Sciatic nerve (tissue), 2 donors: ENCODE results near the gene ITPKC. TPM values are rescaled to one million over a fixed set of nuclear protein-coding genes. Genes with fewer than 3 reads are reported as not detected.

Source experiments
- ATAC-seq: fragments of 200-7000 bp; cut with Tn5 transposase; one replicate; pipeline ENCODE4 v1.9.1; 2020; ENCODE audit warnings: mild to moderate bottlenecking, moderate library complexity
- DNase-seq: peaks from one replicate; pipeline ENCODE4 v3.0.0-alpha.2; 2020; ENCODE audit warnings: low spot score
- intact Hi-C: fragments of 100-400 bp; cut with DNase I; formaldehyde crosslinking; loops from one replicate; pipeline ENCODE4 v1.14.2; 2022
- total RNA-seq: library from RNA; stranded (reverse); fragmentation: NEBNext Ultra II Directional; extraction: Animal tissue kit (Norgen Biotek cat#: 25700); gene quantifications from one replicate; pipeline ENCODE4 v1.2.1, GENCODE V29; 2021
- donor health status: DM: no; HTN: no; CAD: no.
- donor health status: DM: no; HTN: no; CAD: no.

The ITPKC gene
- total RNA-seq, 1 donor from 2014 or later = 26.2 TPM

DNA sequence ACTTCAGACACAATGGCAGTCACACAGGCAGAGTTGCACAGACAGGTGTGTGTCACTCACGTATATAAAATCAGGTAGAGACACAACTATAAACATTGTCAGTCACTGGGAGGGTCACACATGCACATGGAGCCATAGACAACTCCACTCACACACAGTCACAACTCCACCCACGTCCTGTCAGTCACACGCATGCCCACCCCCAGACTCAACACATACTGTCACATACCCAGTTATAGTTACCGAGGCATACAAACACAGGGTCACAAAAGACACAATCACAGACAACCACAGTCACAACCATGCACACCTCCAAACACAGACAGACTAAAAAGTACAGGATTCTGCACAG lies 27.9 kb upstream of the ITPKC start:
- DNase-seq (no peak), ATAC-seq (no peak)
- intact Hi-C loops = loop anchor here (2.0 kb wide), 1 partner anchor 24 kb away; no protein-coding TSS in a partner anchor

DNA sequence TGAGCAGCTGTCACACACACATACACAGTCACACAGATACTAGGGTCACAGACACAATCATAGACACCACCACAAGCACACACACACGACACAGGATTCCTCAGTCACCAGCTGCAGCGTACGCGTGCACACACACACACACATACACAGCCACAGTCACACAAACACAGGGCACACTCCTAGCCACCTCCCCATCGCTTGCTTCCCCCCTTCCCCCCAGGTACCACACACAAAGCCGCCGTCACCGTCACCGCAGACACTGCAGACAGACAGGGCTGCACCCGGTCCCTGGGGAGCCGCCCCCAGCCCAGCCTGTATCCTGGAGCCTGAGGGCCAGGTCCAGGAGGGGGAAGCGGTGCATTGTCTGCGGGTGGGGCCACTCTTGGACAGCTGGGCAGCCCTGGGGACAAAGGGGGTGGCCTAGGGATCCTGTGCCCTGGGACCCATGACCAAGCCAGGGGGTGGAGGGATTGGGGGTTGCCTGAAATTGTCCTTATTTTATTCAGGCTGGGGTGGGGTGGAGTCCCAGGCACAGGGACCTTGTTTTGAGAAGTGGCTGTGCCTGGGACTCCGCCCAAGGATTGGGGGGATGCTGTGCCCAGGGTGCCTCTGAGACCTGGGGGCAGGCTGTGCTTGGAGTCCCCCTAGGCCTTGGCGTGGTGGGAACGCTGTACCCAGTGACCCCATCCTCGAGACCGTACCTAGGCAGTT lies 27.4 kb upstream of the ITPKC start:
- peak; percentile 70 for DNase-seq
- no peak for ATAC-seq
- intact Hi-C loops = loop anchor here (2.0 kb wide), 1 partner anchor 23 kb away; no protein-coding TSS in a partner anchor

- intact Hi-C loops = no loop called here
- no peak for DNase-seq
Observed at GRCh38 chr19:40690050-40690692, 26.7 kb upstream of the ITPKC start, which contains the start of gene NUMBL. TSS of gene NUMBL (minus strand) at chr19:40690651. CDS start at chr19:40690483, 168 bp downstream.

DNA sequence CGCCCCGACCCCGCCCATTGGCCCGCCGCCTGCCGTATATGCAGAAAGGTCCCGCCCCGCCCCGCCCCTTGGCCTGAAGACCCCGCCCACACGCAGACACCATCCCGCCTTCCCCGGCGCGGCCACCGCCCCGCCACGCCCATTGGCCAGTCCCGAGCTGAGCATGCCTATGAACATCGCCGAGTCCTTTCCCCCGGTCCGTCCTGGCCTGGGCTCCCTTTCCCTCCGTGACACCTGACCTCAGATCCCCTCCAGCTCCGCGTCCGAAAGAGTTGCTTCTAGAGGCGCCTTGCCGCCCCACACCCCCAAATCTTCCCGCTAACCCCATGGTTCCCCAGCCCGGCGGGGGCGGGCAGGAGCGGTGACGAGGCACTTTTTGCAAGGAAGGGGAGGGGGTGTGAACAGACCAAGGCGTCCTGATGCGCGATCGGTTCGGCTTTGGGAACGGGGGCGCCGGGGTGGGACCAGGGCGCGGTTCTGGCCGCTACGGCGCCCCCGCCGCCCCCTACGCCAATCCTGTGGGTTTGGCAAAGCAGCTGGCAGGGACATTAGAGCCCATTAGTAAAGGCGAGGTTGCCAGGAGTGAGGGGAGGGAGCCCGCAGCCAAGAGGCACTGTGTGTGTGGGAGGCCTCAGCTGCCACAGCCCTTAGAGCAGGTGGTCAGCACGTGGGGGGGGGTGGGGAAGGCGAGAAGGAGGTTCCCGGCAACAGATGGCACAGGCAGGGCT lies 26.1 kb upstream of the ITPKC start:
- DNase-seq = peak; percentile 99
- intact Hi-C loops = no loop called here
- ATAC-seq = peak; percentile 82

More at GRCh38 chr19:40690050-40690692, 26.7 kb upstream of the ITPKC start, which contains the start of gene NUMBL:
- no peak for ATAC-seq

- DNase-seq (peak; percentile 79), ATAC-seq (no peak)
- intact Hi-C loops = no loop called here
Observed at GRCh38 chr19:40691421-40692211, 25.3 kb upstream of the ITPKC start.

GRCh38 chr19:40692212-40692551 lies 24.7 kb upstream of the ITPKC start:
- DNase-seq = no peak
- no peak for ATAC-seq
- intact Hi-C loops = no loop called here

- DNase-seq (no peak), ATAC-seq (no peak)
- intact Hi-C loops = no loop called here
Observed at GRCh38 chr19:40693150-40693788, 23.6 kb upstream of the ITPKC start.

DNA sequence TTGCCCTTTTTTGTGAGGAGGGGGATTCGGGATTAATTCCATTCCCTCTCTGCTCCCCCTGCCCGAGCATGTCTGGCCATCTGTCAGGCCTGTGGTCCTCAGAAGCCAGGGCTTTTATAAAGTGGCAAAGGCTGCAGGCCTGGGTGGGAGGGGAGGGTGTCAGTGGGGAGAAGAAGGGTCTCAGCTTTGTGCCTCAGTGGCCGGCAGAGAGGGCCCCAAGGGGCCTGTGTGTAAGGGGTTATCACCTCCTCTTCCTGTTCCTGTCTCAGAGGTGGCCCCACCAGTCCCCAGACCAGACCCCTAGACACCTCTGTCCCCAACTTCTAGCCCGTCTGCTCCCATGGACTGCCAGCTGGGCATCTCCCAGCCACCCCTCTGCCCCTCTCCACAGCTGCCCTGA lies 23.0 kb upstream of the ITPKC start:
- no peak for ATAC-seq
- no peak for DNase-seq
- intact Hi-C loops = no loop called here

- no peak for ATAC-seq
- no peak for DNase-seq
- intact Hi-C loops = no loop called here
Observed at GRCh38 chr19:40695881-40696280, 21.0 kb upstream of the ITPKC start.

GRCh38 chr19:40697007-40697406 lies 19.9 kb upstream of the ITPKC start:
- DNase-seq (no peak), ATAC-seq (no peak)
- intact Hi-C loops = no loop called here

- intact Hi-C loops = no loop called here
- ATAC-seq = no peak
- no peak for DNase-seq
Observed at GRCh38 chr19:40700083-40700482, 16.8 kb upstream of the ITPKC start.

- intact Hi-C loops = no loop called here
- no peak for ATAC-seq
- no peak for DNase-seq
Observed at GRCh38 chr19:40701758-40702157, 15.2 kb upstream of the ITPKC start.

DNA sequence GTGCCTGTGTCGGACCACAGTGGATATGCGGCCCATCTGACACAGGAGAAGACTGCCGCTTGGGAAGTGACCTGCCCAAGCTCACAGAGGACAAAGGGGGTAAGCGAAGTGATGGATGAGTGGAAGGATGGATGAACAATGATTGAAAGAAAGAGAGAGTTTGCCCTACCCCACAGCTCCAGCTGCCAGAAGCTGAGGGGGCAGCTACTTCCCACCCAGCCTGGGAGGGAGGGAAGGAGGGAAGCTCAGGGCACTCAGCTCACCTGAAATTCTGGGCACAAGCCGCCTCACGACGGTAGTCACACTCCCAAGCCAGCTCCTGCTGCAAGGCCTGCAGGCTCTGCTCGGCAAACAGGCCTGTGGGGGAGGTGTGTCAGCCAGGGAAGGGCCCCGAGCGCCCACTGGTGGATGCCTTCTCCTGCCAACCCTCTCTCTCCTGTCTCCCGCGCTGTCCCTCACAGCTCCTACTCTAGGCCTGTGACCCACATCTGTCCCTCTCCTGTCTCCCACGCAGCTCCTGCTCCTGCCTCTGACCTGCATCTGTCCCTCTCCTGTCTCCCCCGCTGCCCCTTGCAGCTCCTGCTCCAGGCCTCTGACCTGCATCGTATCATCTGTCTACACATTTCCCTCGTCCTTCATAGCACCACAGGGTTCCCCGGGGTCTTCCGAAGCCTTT lies 14.4 kb upstream of the ITPKC start:
- ATAC-seq = no peak

DNA sequence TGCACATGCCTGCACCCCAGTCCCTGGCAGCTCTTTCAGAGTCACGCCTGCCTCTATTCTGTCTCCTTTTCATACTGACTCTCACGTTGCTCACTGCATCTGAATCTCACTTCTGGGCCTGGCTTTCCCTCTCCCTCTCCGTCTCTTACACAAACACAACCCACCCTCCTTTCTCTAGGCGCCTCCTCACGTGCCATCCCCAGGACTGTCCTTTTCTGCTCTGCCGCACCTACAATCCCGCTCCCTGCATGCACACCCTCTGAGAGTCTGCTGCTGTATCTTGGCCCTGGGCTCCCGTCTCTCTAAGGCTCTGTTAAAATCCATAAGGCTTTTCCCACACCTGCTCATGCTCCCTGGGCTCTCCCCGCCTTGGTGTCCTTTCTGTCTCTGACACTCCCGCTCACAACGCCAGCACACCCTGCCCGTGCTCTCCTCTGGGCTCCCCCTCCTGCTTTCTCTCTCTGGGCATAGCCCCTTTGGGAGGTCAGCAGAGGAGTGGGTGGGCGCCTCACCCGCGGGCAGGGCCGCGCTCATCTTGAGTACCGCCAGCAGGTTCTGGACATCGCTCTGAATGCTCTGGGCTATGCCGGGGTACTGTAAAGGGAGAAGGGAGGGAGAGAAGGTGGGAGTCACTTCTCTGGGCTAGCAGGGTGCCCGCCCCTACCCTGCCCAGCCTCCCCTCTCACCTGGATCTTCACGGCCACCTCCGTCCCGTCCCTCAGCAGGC lies 13.7 kb upstream of the ITPKC start:
- ATAC-seq (no peak), DNase-seq (no peak)
- intact Hi-C loops = no loop called here

More for the DNA sequence above, 14.4 kb upstream of the ITPKC start:
- no peak for DNase-seq
- intact Hi-C loops = no loop called here

- ATAC-seq = no peak
- intact Hi-C loops = no loop called here
Observed at GRCh38 chr19:40704491-40705361, 12.2 kb upstream of the ITPKC start.

GRCh38 chr19:40705362-40705651 lies 11.6 kb upstream of the ITPKC start:
- intact Hi-C loops = no loop called here
- DNase-seq = peak; percentile 89
- ATAC-seq = peak; percentile 94

More at GRCh38 chr19:40704491-40705361, 12.2 kb upstream of the ITPKC start:
- DNase-seq = no peak
